Liver (tissue), 9 donors: ENCODE measurements around the gene FAM184A. TPM values are rescaled to one million over a fixed set of nuclear protein-coding genes. Genes with fewer than 3 reads are reported as not detected.

Source experiments
- DNase-seq: peaks from one replicate; pipeline ENCODE4 v3.0.0-alpha.2; 2017; ENCODE audit warnings: low spot score
- H3K27ac ChIP-seq, 2 donors: one replicate each; pipeline ENCODE4 v1.7.0; 2013; ENCODE audit warnings: inconsistent platforms in 2 of 2, low read length in 2 of 2, control low read depth in 1 of 2, low read depth in 1 of 2, mild to moderate bottlenecking in 1 of 2
- H3K27me3 ChIP-seq, 4 donors: one replicate each; pipeline versions ENCODE4 v1.6.1 to v1.7.0; 2013; ENCODE audit warnings: low read length in 3 of 4, inconsistent platforms in 1 of 4, mild to moderate bottlenecking in 1 of 4, moderate library complexity in 1 of 4; ENCODE audit not compliant: control insufficient read depth in 4 of 4, insufficient read depth in 4 of 4
- H3K36me3 ChIP-seq, 4 donors: one replicate each; pipeline versions ENCODE4 v1.6.1 to v1.7.0; 2013; ENCODE audit warnings: low read length in 3 of 4, mild to moderate bottlenecking in 3 of 4, low read depth in 1 of 4, moderate library complexity in 1 of 4; ENCODE audit not compliant: control insufficient read depth in 4 of 4, insufficient read depth in 3 of 4
- H3K4me1 ChIP-seq, 4 donors: one replicate each; pipeline versions ENCODE4 v1.6.1 to v1.7.0; 2013; ENCODE audit warnings: low read length in 3 of 4, mild to moderate bottlenecking in 3 of 4, moderate library complexity in 1 of 4; ENCODE audit not compliant: control insufficient read depth in 4 of 4, insufficient read depth in 4 of 4
- H3K4me3 ChIP-seq, 3 donors: one replicate each; pipeline versions ENCODE4 v1.6.1 to v1.7.0; 2013; ENCODE audit warnings: low read length in 3 of 3, control low read depth in 1 of 3, low read depth in 1 of 3, mild to moderate bottlenecking in 1 of 3
- H3K9ac ChIP-seq, 2 donors: one replicate each; pipeline ENCODE4 v1.7.0; 2013; ENCODE audit warnings: low read length in 2 of 2, mild to moderate bottlenecking in 2 of 2, moderate library complexity in 2 of 2, control low read depth in 1 of 2, low read depth in 1 of 2
- H3K9me3 ChIP-seq, 4 donors: one replicate each; pipeline versions ENCODE4 v1.6.1 to v1.7.0; 2013; ENCODE audit warnings: low read length in 3 of 4; ENCODE audit not compliant: control insufficient read depth in 4 of 4
- FOXA1 ChIP-seq: IDR thresholded peaks from 2 replicates; pipeline ENCODE4 v1.6.1; 2016; ENCODE audit warnings: antibody characterized with exemption
- FOXA2 ChIP-seq: IDR thresholded peaks from 2 replicates; pipeline ENCODE4 v1.6.1; 2016; ENCODE audit warnings: antibody characterized with exemption
- GABPA ChIP-seq, 2 donors: IDR thresholded peaks in 1 of 2; conservative IDR thresholded peaks in 1 of 2; 2 replicates each; pipeline ENCODE4 v1.6.1; 2016; ENCODE audit warnings: antibody characterized with exemption in 2 of 2, mild to moderate bottlenecking in 1 of 2, moderate library complexity in 1 of 2
- HNF4A ChIP-seq, 2 donors: conservative IDR thresholded peaks; 2 replicates each; pipeline ENCODE4 v1.6.1; 2016; ENCODE audit warnings: antibody characterized with exemption in 2 of 2, mild to moderate bottlenecking in 2 of 2
- MAX ChIP-seq: IDR thresholded peaks from 2 replicates; pipeline ENCODE4 v1.6.1; 2016; ENCODE audit warnings: antibody characterized with exemption
- REST ChIP-seq: IDR thresholded peaks from 2 replicates; pipeline ENCODE4 v1.6.1; 2016; ENCODE audit warnings: antibody characterized with exemption, mild to moderate bottlenecking
- TAF1 ChIP-seq: conservative IDR thresholded peaks from 2 replicates; pipeline ENCODE4 v1.6.1; 2016; ENCODE audit warnings: antibody characterized with exemption, mild to moderate bottlenecking
- WGBS: extraction: QIAGEN DNeasy Blood & Tissue Kit; methylation state at CpG from one replicate; pipeline ENCODE4 v1.1.7; 2013; 5-methylcytosine and 5-hydroxymethylcytosine counted together
- polyA plus RNA-seq, 2 donors: library from polyadenylated mRNA; stranded (reverse) in 1 of 2; unstranded in 1 of 2; fragments of 200-250 nt in 1 of 2; fragments of >200 nt in 1 of 2; fragmentation: Nextera tagmentation in 1 of 2; extraction: Ambion mirVana in 1 of 2; gene quantifications; one replicate each; pipeline versions ENCODE4 v1.2.1 to v1.2.3, GENCODE V29; 2013 to 2015
- total RNA-seq, 2 donors: library from RNA; depleted of rRNA; stranded (reverse); fragments of >200 nt; gene quantifications; one replicate each; pipeline ENCODE4 v1.2.3, GENCODE V29; 2014
- donor health status: healthy.
- donor health status: healthy.
- donor health status: healthy.
- donor health status: healthy.
- donor health status: healthy.

The FAM184A gene
- total and polyA plus RNA-seq, 4 donors = 1.0 to 7.4 (median 4.0) TPM

GRCh38 chr6:119052987-119053386, 25.5 kb downstream of the FAM184A start (continued):
- no peak for TF ChIP-seq FOXA1

GRCh38 chr6:119052292-119052889, 26.1 kb downstream of the FAM184A start:
- 88% methylated on average over 2 of the region's 2 CpGs for WGBS
- no peak for TF ChIP-seq REST
- H3K9ac ChIP-seq = no peak overlapping the region
- no peak overlapping the region for H3K4me3 ChIP-seq
- no peaks in the 10 kb centered on the region for H3K9me3 ChIP-seq
- DNase-seq = no peak
- H3K36me3 ChIP-seq = no peaks in the 10 kb centered on the region
- no peaks in the 10 kb centered on the region for H3K27me3 ChIP-seq
- H3K4me1 ChIP-seq = no peaks in the 10 kb centered on the region
- H3K27ac ChIP-seq = no peak overlapping the region

- no peak for DNase-seq
- 95% methylated on average over 5 of the region's 5 CpGs for WGBS
- H3K9me3 ChIP-seq = no peaks in the 10 kb centered on the region
These were observed 34.2 kb downstream of the FAM184A start for GRCh38 chr6:119044255-119044654.

GRCh38 chr6:119043783-119044182, 34.7 kb downstream of the FAM184A start:
- H3K36me3 ChIP-seq = no peaks in the 10 kb centered on the region
- H3K4me1 ChIP-seq = no peaks in the 10 kb centered on the region
- H3K4me3 ChIP-seq = no peak overlapping the region
- no peaks in the 10 kb centered on the region for H3K27me3 ChIP-seq
- no peak overlapping the region for H3K9ac ChIP-seq
- H3K27ac ChIP-seq = no peak overlapping the region
- TF ChIP-seq FOXA2 (no peak), TAF1 (no peak), MAX (no peak), HNF4A (conservative IDR thresholded peaks at IDR 0.05) (no peak), GABPA (IDR thresholded peaks at IDR 0.05 in 1 of 2, conservative IDR thresholded peaks at IDR 0.05 in 1 of 2) (no peak)
- DNase-seq = no peak
- no peaks in the 10 kb centered on the region for H3K9me3 ChIP-seq

More at GRCh38 chr6:119044255-119044654, 34.2 kb downstream of the FAM184A start:
- H3K4me3 ChIP-seq = no peak overlapping the region
- H3K27ac ChIP-seq = no peak overlapping the region
- H3K9ac ChIP-seq = no peak overlapping the region
- TF ChIP-seq GABPA (IDR thresholded peaks at IDR 0.05 in 1 of 2, conservative IDR thresholded peaks at IDR 0.05 in 1 of 2) (no peak), FOXA2 (no peak), FOXA1 (no peak)
- H3K4me1 ChIP-seq = no peaks in the 10 kb centered on the region
- no peaks in the 10 kb centered on the region for H3K27me3 ChIP-seq
- H3K36me3 ChIP-seq = no peaks in the 10 kb centered on the region
